Heart left ventricle (tissue), 16 donors: Measurements from ENCODE around the gene KIAA0753. TPM values are rescaled to one million over a fixed set of nuclear protein-coding genes. Genes with fewer than 3 reads are reported as not detected.

Experiments used
- ATAC-seq, 4 donors: fragments of 200-7000 bp; cut with Tn5 transposase; one replicate each; pipeline ENCODE4 v1.9.1; 2020 to 2022; ENCODE audit warnings: moderate library complexity in 4 of 4, mild to moderate bottlenecking in 3 of 4, moderate number of reproducible peaks in 1 of 4
- DNase-seq, 5 donors: peaks; one replicate each; pipeline ENCODE4 v3.0.0-alpha.2; 2020
- H3K27ac ChIP-seq, 12 donors: fragments of 200-600 bp; sonication (generic) in 4 of 12; one replicate each; pipeline versions ENCODE4 v1.5.0 to v1.8.0; 2016 to 2022; ENCODE audit warnings: mild to moderate bottlenecking in 2 of 12
- H3K27me3 ChIP-seq, 9 donors: fragments of 200-600 bp; sonication (generic) in 2 of 9; one replicate each; pipeline versions ENCODE4 v1.5.1 to v1.8.0; 2016 to 2022; ENCODE audit warnings: mild to moderate bottlenecking in 3 of 9
- H3K36me3 ChIP-seq, 9 donors: fragments of 200-600 bp; sonication (generic) in 2 of 9; one replicate each; pipeline versions ENCODE4 v1.5.0 to v1.8.0; 2018 to 2022; ENCODE audit warnings: mild to moderate bottlenecking in 2 of 9
- H3K4me1 ChIP-seq, 12 donors: fragments of 200-600 bp; sonication (generic) in 4 of 12; one replicate each; pipeline versions ENCODE4 v1.5.0 to v1.8.0; 2016 to 2022; ENCODE audit warnings: mild to moderate bottlenecking in 3 of 12
- H3K4me3 ChIP-seq, 12 donors: fragments of 200-600 bp; sonication (generic) in 4 of 12; one replicate each; pipeline versions ENCODE4 v1.5.0 to v1.8.0; 2017 to 2022; ENCODE audit warnings: mild to moderate bottlenecking in 9 of 12, moderate library complexity in 4 of 12
- H3K9me3 ChIP-seq, 12 donors: fragments of 200-600 bp; sonication (generic) in 4 of 12; one replicate each; pipeline versions ENCODE4 v1.5.0 to v1.8.0; 2016 to 2022; ENCODE audit warnings: mild to moderate bottlenecking in 1 of 12
- POLR2A ChIP-seq, 2 donors: fragments of 450-650 bp; IDR thresholded peaks; one replicate each; pipeline ENCODE4 v1.6.1; 2017; ENCODE audit warnings: antibody characterized with exemption in 2 of 2, mild to moderate bottlenecking in 2 of 2, moderate library complexity in 2 of 2
- WGBS, 4 donors: extraction: QIAGEN DNeasy Blood & Tissue Kit in 2 of 4; methylation state at CpG; one replicate each; pipeline versions ENCODE4 v1.1.5 to v1.1.7; 2013 to 2018; 5-methylcytosine and 5-hydroxymethylcytosine counted together
- intact Hi-C, 10 donors: fragments of 100-400 bp; cut with DNase I; formaldehyde crosslinking; loops; one replicate each; pipeline versions ENCODE4 v1.11.1 to v1.14.2; 2022
- polyA plus RNA-seq, 2 donors: library from polyadenylated mRNA; stranded (reverse); fragments of 200-250 nt; gene quantifications; one replicate each; pipeline ENCODE4 v1.2.3, GENCODE V29; 2013
- total RNA-seq, 9 donors: library from RNA; depleted of rRNA in 2 of 9; stranded (reverse); fragments of >200 nt in 2 of 9; fragmentation: NEBNext Ultra II Directional in 3 of 9; extraction: Animal tissue kit (Norgen Biotek cat#: 25700) in 3 of 9; gene quantifications; one replicate each; pipeline versions ENCODE4 v1.1.0 to v1.2.4, GENCODE V29; 2016 to 2023
- TF ChIP-seq, protein P1 (sequence below), 12 donors: fragments of 200-600 bp; sonication (generic) in 4 of 12; IDR thresholded peaks; one replicate each; pipeline versions ENCODE4 v1.5.0 to v1.8.0; 2018 to 2022; ENCODE audit warnings: antibody characterized with exemption in 12 of 12, mild to moderate bottlenecking in 5 of 12
- donor health status: ischemic (EF 13 %, LVEDD 7.1; RV severe dilation, severe dysfunction).
- donor health status: healthy with polysubstance abuse.
- donor health status: DM: no; HTN: yes; CAD: no.
- donor health status: DM: no; HTN: no; CAD: no.
- donor health status: ischemic (EF 25% LVEDD 6.9; RV normal size, moderate dysfunction).
- donor health status: ischemic (EF 25% LVEDD 5.7; RV mildly dilated, moderate dysfunction).
- donor health status: healthy.
- donor health status: DM: yes; HTN: yes; CAD: no.
- donor health status: ischemic (EF 35%, LVEDD 5.7; RV mildly dilated, moderate dysfunction).
- donor health status: nonischemic (EF 11% LVEDD 7.7; RV severe dilation, severe dysfunction).
- donor health status: DM: yes; HTN: yes; CAD: no.
- donor health status: PGD.
- donor health status: ischemic (EF 29% LVEDD 5.4; RV normal size, mild dysfunction).
- donor health status: nonischemic (EF 23%, LVEDD 6.1; RV moderate dilation, normal function).

Gene KIAA0753
- total and polyA plus RNA-seq, 11 donors, result 2.7 to 10.2 (median 5.0) TPM

DNA sequence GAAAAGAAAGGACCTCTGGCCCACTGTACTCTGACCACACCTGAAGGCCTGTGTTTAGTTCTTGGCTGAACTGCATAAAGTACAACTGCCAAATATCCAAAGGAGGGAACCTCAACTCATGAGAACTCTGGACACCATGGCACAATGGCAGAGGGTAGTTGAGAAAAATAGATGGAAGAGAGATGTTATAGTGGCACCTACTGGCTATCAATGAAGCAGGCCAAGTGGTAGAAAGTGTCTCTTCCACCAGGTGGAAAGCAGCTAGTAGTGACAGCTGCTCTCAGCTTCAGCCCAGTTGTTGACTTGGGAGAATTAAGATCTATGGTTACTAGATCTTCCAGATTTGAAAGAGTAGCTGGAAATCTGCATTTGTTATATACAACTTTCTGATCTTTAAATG, 7.7 kb upstream of the KIAA0753 start:
- ATAC-seq (no peak), DNase-seq (no peak)
- Histone ChIP-seq H3K27me3 (peaks cover 0 to 7% (median under 1%) of the 10 kb centered on the region in 9 donors), H3K9me3 (no peaks in the 10 kb centered on the region), H3K27ac (no peak overlapping the region), H3K4me1 (peaks cover 4 to 37% (median 21%) of the 10 kb centered on the region in 12 donors), H3K36me3 (peaks cover 0 to 68% (median 51%) of the 10 kb centered on the region in 9 donors), H3K4me3 (no peak overlapping the region)
- no peak for TF ChIP-seq POLR2A (IDR thresholded peaks at IDR 0.05)
- TF ChIP-seq, protein P1, sequence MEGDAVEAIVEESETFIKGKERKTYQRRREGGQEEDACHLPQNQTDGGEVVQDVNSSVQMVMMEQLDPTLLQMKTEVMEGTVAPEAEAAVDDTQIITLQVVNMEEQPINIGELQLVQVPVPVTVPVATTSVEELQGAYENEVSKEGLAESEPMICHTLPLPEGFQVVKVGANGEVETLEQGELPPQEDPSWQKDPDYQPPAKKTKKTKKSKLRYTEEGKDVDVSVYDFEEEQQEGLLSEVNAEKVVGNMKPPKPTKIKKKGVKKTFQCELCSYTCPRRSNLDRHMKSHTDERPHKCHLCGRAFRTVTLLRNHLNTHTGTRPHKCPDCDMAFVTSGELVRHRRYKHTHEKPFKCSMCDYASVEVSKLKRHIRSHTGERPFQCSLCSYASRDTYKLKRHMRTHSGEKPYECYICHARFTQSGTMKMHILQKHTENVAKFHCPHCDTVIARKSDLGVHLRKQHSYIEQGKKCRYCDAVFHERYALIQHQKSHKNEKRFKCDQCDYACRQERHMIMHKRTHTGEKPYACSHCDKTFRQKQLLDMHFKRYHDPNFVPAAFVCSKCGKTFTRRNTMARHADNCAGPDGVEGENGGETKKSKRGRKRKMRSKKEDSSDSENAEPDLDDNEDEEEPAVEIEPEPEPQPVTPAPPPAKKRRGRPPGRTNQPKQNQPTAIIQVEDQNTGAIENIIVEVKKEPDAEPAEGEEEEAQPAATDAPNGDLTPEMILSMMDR (IDR thresholded peaks at IDR 0.05), result no peak
- intact Hi-C loops, result no loop called here

DNA sequence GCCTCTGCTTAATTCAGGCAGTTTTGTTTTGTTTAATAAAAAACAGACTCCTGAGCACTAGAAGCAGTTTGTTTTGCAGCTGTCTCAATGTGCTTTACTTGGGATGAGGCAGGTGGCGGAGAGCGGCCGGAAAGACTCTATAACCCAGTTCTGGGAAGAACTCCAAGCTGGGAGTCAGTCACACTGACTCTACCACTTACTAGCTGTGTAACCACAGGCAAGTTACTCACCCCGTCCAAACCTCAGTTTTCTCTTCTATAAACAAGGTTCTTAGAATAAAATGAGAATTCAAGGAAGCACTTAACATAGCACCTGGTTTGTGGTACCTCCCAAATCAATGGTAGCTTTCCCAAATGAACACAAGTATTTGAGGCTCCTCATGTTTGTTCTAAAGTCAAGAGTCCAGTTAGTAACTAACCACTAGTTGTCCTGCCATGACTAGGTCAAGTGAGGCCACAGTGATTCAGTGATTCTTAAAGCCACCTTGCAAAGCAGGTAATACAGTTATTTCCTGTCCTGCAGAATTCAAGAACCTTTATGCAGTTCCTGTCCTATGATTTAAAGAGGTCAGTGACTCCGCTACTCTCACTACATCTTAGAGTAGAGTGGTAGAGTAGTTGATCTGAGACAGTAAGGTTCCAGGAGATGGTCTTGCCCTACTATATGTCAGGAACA, 3.1 kb upstream of the KIAA0753 start:
- Histone ChIP-seq H3K27ac (no peak overlapping the region), H3K27me3 (no peaks in the 10 kb centered on the region), H3K4me1 (peaks cover 0 to 37% (median 23%) of the 10 kb centered on the region in 12 donors), H3K36me3 (peaks cover 0 to 63% (median 47%) of the 10 kb centered on the region in 9 donors), H3K9me3 (no peaks in the 10 kb centered on the region), H3K4me3 (no peak overlapping the region)
- 71 to 92% (median 85%) methylated on average over 5 of the region's 5 CpGs for WGBS, 4 donors
- DNase-seq (no peak), ATAC-seq (no peak)
- no peak for TF ChIP-seq POLR2A (IDR thresholded peaks at IDR 0.05)
- TF ChIP-seq, protein P1 (IDR thresholded peaks at IDR 0.05), result no peak
- intact Hi-C loops, result no loop called here

- Histone ChIP-seq H3K27me3 (no peaks in the 10 kb centered on the region), H3K4me3 (no peak overlapping the region), H3K36me3 (peaks cover 0 to 53% (median 41%) of the 10 kb centered on the region in 9 donors), H3K27ac (no peak overlapping the region), H3K4me1 (peaks cover 0 to 37% (median 25%) of the 10 kb centered on the region in 12 donors), H3K9me3 (no peaks in the 10 kb centered on the region)
- DNase-seq, result no peak
- no peak for ATAC-seq
- no peak for TF ChIP-seq POLR2A (IDR thresholded peaks at IDR 0.05)
- TF ChIP-seq, protein P1 (IDR thresholded peaks at IDR 0.05), result no peak
- intact Hi-C loops, result no loop called here
- WGBS, 4 donors, result 51 to 76% (median 71%) methylated on average over 2 of the region's 2 CpGs
Observed at GRCh38 chr17:6642592-6642991, 2.1 kb upstream of the KIAA0753 start.

DNA sequence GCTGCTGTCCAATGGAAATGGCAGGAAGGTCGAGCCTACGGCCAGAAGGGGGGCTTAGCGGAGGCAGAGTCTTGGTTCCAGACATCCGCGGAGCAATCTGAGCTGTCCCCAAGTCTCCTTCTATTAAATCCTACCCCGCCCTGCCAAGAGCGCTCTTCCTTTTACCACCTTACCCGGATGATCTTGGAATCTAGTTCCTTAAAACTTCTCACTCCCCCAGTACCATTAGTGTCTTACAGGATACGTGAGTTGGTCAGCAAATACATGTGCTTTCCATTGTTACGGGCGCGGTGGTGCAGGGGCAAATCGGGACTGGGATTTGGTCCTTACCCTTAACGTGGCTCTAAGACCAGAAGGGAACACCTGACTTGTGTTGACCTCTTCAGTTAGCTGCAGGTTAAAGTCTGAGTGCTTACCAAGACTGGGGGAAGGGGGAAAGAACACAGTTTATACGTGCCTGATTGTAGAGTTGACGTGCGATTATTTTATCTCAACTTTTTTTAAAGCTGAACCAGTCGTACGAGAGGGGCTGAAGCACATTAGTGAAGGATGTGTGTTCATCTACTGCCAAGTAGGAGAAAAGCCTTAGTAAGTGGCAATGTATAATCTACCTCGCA, 844 bp upstream of the KIAA0753 start:
- DNase-seq (no peak), ATAC-seq (peak; percentile 5 to 17 (median 12))
- Histone ChIP-seq H3K27me3 (no peaks in the 10 kb centered on the region), H3K4me3 (peak overlapping the region; percentile 55 to 98 (median 82)), H3K36me3 (peaks cover 0 to 42% (median 31%) of the 10 kb centered on the region in 9 donors), H3K4me1 (peaks cover 0 to 37% (median 24%) of the 10 kb centered on the region in 12 donors), H3K9me3 (no peaks in the 10 kb centered on the region), H3K27ac (peak overlapping the region; percentile 73 to 96 (median 86))
- intact Hi-C loops, result no loop called here
- WGBS, 4 donors, result 2 to 4% (median 3%) methylated on average over 20 of the region's 20 CpGs
- TF ChIP-seq, protein P1 (IDR thresholded peaks at IDR 0.05), result no peak
